ENCODE measurements around the gene MTCL3.

GRCh38 chr6:127497410-127497809, 21.7 kb downstream of the MTCL3 start:
- TF ChIP-seq CTCF (IDR thresholded peaks at IDR 0.05) (no peak), POLR2A (IDR thresholded peaks at IDR 0.05) (no peak)

Data from lower leg skin (tissue), 3 donors.